ENCODE data around the gene KRT6A. TPM values are rescaled to one million over a fixed set of nuclear protein-coding genes. Genes with fewer than 3 reads are reported as not detected.
A peak's percentile ranks its signal among the peaks of the same experiment; 100 is the strongest.

The KRT6A gene
- total RNA-seq, 1 experiment from 2014 or later = 55.9 TPM

- no peak overlapping the region for H2AFZ ChIP-seq
- H3K27ac ChIP-seq = no peak overlapping the region
- H3K27me3 ChIP-seq (ENCODE audit: insufficient read depth, low read depth) = no peaks in the 10 kb centered on the region
- H3K4me3 ChIP-seq = no peak overlapping the region
- H4K20me1 ChIP-seq (ENCODE audit: insufficient read depth) = no peaks in the 10 kb centered on the region
- CTCF ChIA-PET = no interaction called here
- peaks cover 13% of the 10 kb centered on the region; the same call in 1 of the 2 replicates for H3F3A ChIP-seq (ENCODE audit: insufficient read depth, low read depth)
- no peak for DNase-seq
- BruUV-seq (replicated peaks) = no TSS peak
- no peak overlapping the region for H3K4me2 ChIP-seq
- intact Hi-C loops (cut with micrococcal nuclease; ENCODE audit: unreplicated experiment) = no loop called here
- POLR2A ChIA-PET (ENCODE audit: unreplicated experiment) = no interaction called here
- no peaks in the 10 kb centered on the region for H3K36me3 ChIP-seq (ENCODE audit: low read depth)
- H3K9me3 ChIP-seq (ENCODE audit: insufficient read depth, low read depth) = 0 out of 2 replicates have a peak, but pooled peaks cover 3% of the 10 kb centered on the region
- H3K4me1 ChIP-seq (replicated peaks; ENCODE audit: insufficient read depth) = peaks cover 33% of the 10 kb centered on the region
- H3K79me2 ChIP-seq (ENCODE audit: low read depth) = no peaks in the 10 kb centered on the region
- TF ChIP-seq CTCF (conservative IDR thresholded peaks at IDR 0.05) (no peak), EZH2 (IDR thresholded peaks at IDR 0.05; ENCODE audit: low read depth) (no peak)
- no peaks in the 10 kb centered on the region for H3K9me2 ChIP-seq (ENCODE audit: insufficient read depth)
Observed at GRCh38 chr12:52498946-52499345, 5.9 kb upstream of the KRT6A start.

GRCh38 chr12:52497975-52498374 is 4.9 kb upstream of the KRT6A start:
- H3F3A ChIP-seq (ENCODE audit: insufficient read depth, low read depth) = peaks cover 20% of the 10 kb centered on the region; the same call in 1 of the 2 replicates
- no peak overlapping the region for H3K4me3 ChIP-seq
- H3K4me1 ChIP-seq (replicated peaks; ENCODE audit: insufficient read depth) = peaks cover 41% of the 10 kb centered on the region
- H3K79me2 ChIP-seq (ENCODE audit: low read depth) = no peaks in the 10 kb centered on the region
- no TSS peak for BruUV-seq (replicated peaks)
- H3K27ac ChIP-seq = no peak overlapping the region
- H3K4me2 ChIP-seq = no peak overlapping the region
- TF ChIP-seq EZH2 (IDR thresholded peaks at IDR 0.05; ENCODE audit: low read depth) = no peak
- no peak for TF ChIP-seq CTCF (conservative IDR thresholded peaks at IDR 0.05)
- no peaks in the 10 kb centered on the region for H3K36me3 ChIP-seq (ENCODE audit: low read depth)
- H3K9me2 ChIP-seq (ENCODE audit: insufficient read depth) = no peaks in the 10 kb centered on the region
- no peaks in the 10 kb centered on the region for H3K27me3 ChIP-seq (ENCODE audit: insufficient read depth, low read depth)
- intact Hi-C loops (cut with micrococcal nuclease; ENCODE audit: unreplicated experiment) = no loop called here
- CTCF ChIA-PET = no interaction called here
- POLR2A ChIA-PET (ENCODE audit: unreplicated experiment) = no interaction called here
- H2AFZ ChIP-seq = no peak overlapping the region
- no peak for DNase-seq
- H4K20me1 ChIP-seq (ENCODE audit: insufficient read depth) = no peaks in the 10 kb centered on the region
- 0 out of 2 replicates have a peak, but pooled peaks cover 3% of the 10 kb centered on the region for H3K9me3 ChIP-seq (ENCODE audit: insufficient read depth, low read depth)

- H3K27ac ChIP-seq = peak overlapping the region; percentile 68
- no peaks in the 10 kb centered on the region for H3K36me3 ChIP-seq (ENCODE audit: low read depth)
- H3K4me3 ChIP-seq = no peak overlapping the region
- POLR2A ChIA-PET (ENCODE audit: unreplicated experiment) = interaction anchor here (0.5 to 1.1 kb wide), 6 partner anchors 23 to 355 kb away, joined by 3 to 6 read pairs (median 4); no protein-coding TSS in a partner anchor
- peak; percentile 79 to 80 for DNase-seq
- H3K9me2 ChIP-seq (ENCODE audit: insufficient read depth) = no peaks in the 10 kb centered on the region
- H3K27me3 ChIP-seq (ENCODE audit: insufficient read depth, low read depth) = no peaks in the 10 kb centered on the region
- 0 out of 2 replicates have a peak, but pooled peaks cover 3% of the 10 kb centered on the region for H3K9me3 ChIP-seq (ENCODE audit: insufficient read depth, low read depth)
- H3K4me1 ChIP-seq (replicated peaks; ENCODE audit: insufficient read depth) = peaks cover 41% of the 10 kb centered on the region
- no peak overlapping the region for H2AFZ ChIP-seq
- peak overlapping the region; percentile 57; the same call in 1 of the 2 replicates for H3K4me2 ChIP-seq
- CTCF ChIA-PET = interaction anchor here (0.7 to 1.6 kb wide), 4 partner anchors 26 to 370 kb away, joined by 3 read pairs; no protein-coding TSS in a partner anchor
- H4K20me1 ChIP-seq (ENCODE audit: insufficient read depth) = no peaks in the 10 kb centered on the region
- TF ChIP-seq CTCF (conservative IDR thresholded peaks at IDR 0.05) = no peak
- no peak for TF ChIP-seq EZH2 (IDR thresholded peaks at IDR 0.05; ENCODE audit: low read depth)
- BruUV-seq (replicated peaks) = no TSS peak
- no peaks in the 10 kb centered on the region for H3K79me2 ChIP-seq (ENCODE audit: low read depth)
- H3F3A ChIP-seq (ENCODE audit: insufficient read depth, low read depth) = peaks cover 20% of the 10 kb centered on the region; the same call in 1 of the 2 replicates
- intact Hi-C loops (cut with micrococcal nuclease; ENCODE audit: unreplicated experiment) = loop anchor here (1.0 kb wide), 1 partner anchor 26 kb away; no protein-coding TSS in a partner anchor
Observed at GRCh38 chr12:52496590-52497071, 3.6 kb upstream of the KRT6A start.

All from PC-9 (cell line).